Measurements from ENCODE around the gene PBX1.

Gene PBX1

GRCh38 chr1:164707868-164708331 is 148.9 kb downstream of the PBX1 start:
- no peak for DNase-seq (ENCODE audit: low read depth)
- no peak for TF ChIP-seq CTCF (IDR thresholded peaks at IDR 0.05; ENCODE audit: insufficient read depth, low read depth, low read length, missing control alignments)
- H3K4me3 ChIP-seq (ENCODE audit: low read depth, low read length): no peak overlapping the region

GRCh38 chr1:164708596-164708995 is 149.6 kb downstream of the PBX1 start:
- no peak for TF ChIP-seq CTCF (IDR thresholded peaks at IDR 0.05; ENCODE audit: insufficient read depth, low read depth, low read length, missing control alignments)
- H3K4me3 ChIP-seq (ENCODE audit: low read depth, low read length): no peak overlapping the region
- DNase-seq (ENCODE audit: low read depth): no peak

- no peak overlapping the region for H3K4me3 ChIP-seq (ENCODE audit: low read depth, low read length)
- no peak for DNase-seq (ENCODE audit: low read depth)
- TF ChIP-seq CTCF (IDR thresholded peaks at IDR 0.05; ENCODE audit: insufficient read depth, low read depth, low read length, missing control alignments): no peak
Measured at GRCh38 chr1:164709126-164709525, 150.1 kb downstream of the PBX1 start.

GRCh38 chr1:164709541-164710278 is 150.7 kb downstream of the PBX1 start:
- no peak for DNase-seq (ENCODE audit: low read depth)
- no peak overlapping the region for H3K4me3 ChIP-seq (ENCODE audit: low read depth, low read length)
- TF ChIP-seq CTCF (IDR thresholded peaks at IDR 0.05; ENCODE audit: insufficient read depth, low read depth, low read length, missing control alignments): no peak

- DNase-seq (ENCODE audit: low read depth): no peak
- no peak for TF ChIP-seq CTCF (IDR thresholded peaks at IDR 0.05; ENCODE audit: insufficient read depth, low read depth, low read length, missing control alignments)
- no peak overlapping the region for H3K4me3 ChIP-seq (ENCODE audit: low read depth, low read length)
Measured at GRCh38 chr1:164712131-164713036, 153.4 kb downstream of the PBX1 start.

GRCh38 chr1:164713456-164714207 is 154.6 kb downstream of the PBX1 start:
- no peak overlapping the region for H3K4me3 ChIP-seq (ENCODE audit: low read depth, low read length)
- no peak for DNase-seq (ENCODE audit: low read depth)
- TF ChIP-seq CTCF (IDR thresholded peaks at IDR 0.05; ENCODE audit: insufficient read depth, low read depth, low read length, missing control alignments): no peak

All from GM12865 (cell line).